HepG2 (cell line): Measurements from ENCODE around the gene SASH1. TPM values are rescaled to one million over a fixed set of nuclear protein-coding genes. Genes with fewer than 3 reads are reported as not detected.

Experiments
- ARID2 ChIP-seq: sonication (generic); formaldehyde crosslinking; IDR thresholded peaks from 2 replicates; pipeline ENCODE4 v1.8.1; 2022; ENCODE audit warnings: mild to moderate bottlenecking, missing genetic modification reagents, borderline replicate concordance
- ATF5 ChIP-seq: sonication (generic); formaldehyde crosslinking; IDR thresholded peaks from 2 replicates; pipeline ENCODE4 v1.4.0; 2020; ENCODE audit warnings: mild to moderate bottlenecking, low read depth, missing genetic modification reagents
- CBX5 ChIP-seq: sonication (generic); formaldehyde crosslinking; IDR thresholded peaks from 2 replicates; pipeline ENCODE4 v1.4.0; 2020; ENCODE audit warnings: missing genetic modification reagents, borderline replicate concordance
- CREB1 ChIP-seq, 2 experiments: fragments of 450-650 bp in 1 of 2; IDR thresholded peaks; 2 replicates each; pipeline ENCODE4 v1.6.1; 2016 to 2017; ENCODE audit warnings: control low read depth in 1 of 2, mild to moderate bottlenecking in 1 of 2, missing compliant biosample characterization in 1 of 2, missing genetic modification characterization in 1 of 2
- FOXA3 ChIP-seq: IDR thresholded peaks from 2 replicates; pipeline ENCODE4 v1.6.1; 2016; ENCODE audit warnings: missing genetic modification reagents, missing compliant biosample characterization
- GATA4 ChIP-seq: sonication (generic); IDR thresholded peaks from 2 replicates; pipeline ENCODE4 v1.6.1; 2016; ENCODE audit warnings: antibody characterized with exemption, low read depth, borderline replicate concordance
- HMG20A ChIP-seq: IDR thresholded peaks from 2 replicates; pipeline ENCODE4 v1.6.1; 2016; ENCODE audit warnings: borderline replicate concordance
- KLF16 ChIP-seq, 2 experiments: sonication (generic) in 1 of 2; formaldehyde crosslinking in 1 of 2; IDR thresholded peaks; 2 replicates each; pipeline versions ENCODE4 v1.6.1 to v1.8.0; 2016 to 2023; ENCODE audit warnings: missing genetic modification reagents in 2 of 2, missing compliant biosample characterization in 1 of 2
- KLF6 ChIP-seq: IDR thresholded peaks from 2 replicates; pipeline ENCODE4 v1.8.0; 2016; ENCODE audit warnings: missing biosample characterization, missing genetic modification reagents
- MATR3 ChIP-seq: sonication (generic); formaldehyde crosslinking; IDR thresholded peaks from 2 replicates; pipeline ENCODE4 v1.4.0; 2020; ENCODE audit warnings: missing genetic modification reagents
- MIER3 ChIP-seq: IDR thresholded peaks from 2 replicates; pipeline ENCODE4 v1.6.1; 2016; ENCODE audit warnings: missing compliant biosample characterization, borderline replicate concordance
- MYPOP ChIP-seq: sonication (generic); formaldehyde crosslinking; IDR thresholded peaks from 2 replicates; pipeline ENCODE4 v1.8.1; 2023; ENCODE audit warnings: mild to moderate bottlenecking, moderate library complexity, missing genetic modification reagents
- PAWR ChIP-seq: sonication (generic); formaldehyde crosslinking; IDR thresholded peaks from 2 replicates; pipeline ENCODE4 v1.4.0; 2020; ENCODE audit warnings: missing genetic modification reagents, mild to moderate bottlenecking, borderline replicate concordance
- POGZ ChIP-seq: sonication (generic); formaldehyde crosslinking; IDR thresholded peaks from 2 replicates; pipeline ENCODE4 v1.4.0; 2020; ENCODE audit warnings: mild to moderate bottlenecking, missing genetic modification reagents
- SNAPC5 ChIP-seq: sonication (generic); formaldehyde crosslinking; IDR thresholded peaks from 2 replicates; pipeline ENCODE4 v1.8.1; 2023; ENCODE audit warnings: mild to moderate bottlenecking, missing genetic modification reagents, borderline replicate concordance
- SOX6 ChIP-seq, 2 experiments: fragments of 450-650 bp in 1 of 2; sonication (generic) in 1 of 2; formaldehyde crosslinking in 1 of 2; IDR thresholded peaks; 2 replicates each; pipeline versions ENCODE4 v1.4.0 to v1.6.1; 2017 to 2020; ENCODE audit warnings: antibody characterized with exemption in 1 of 2, mild to moderate bottlenecking in 1 of 2, missing genetic modification reagents in 1 of 2
- SP5 ChIP-seq: IDR thresholded peaks from 2 replicates; pipeline ENCODE4 v1.6.1; 2016; ENCODE audit warnings: low read depth, borderline replicate concordance
- XRCC5 ChIP-seq: fragments of 200-400 bp; formaldehyde crosslinking; optimal IDR thresholded peaks from 2 replicates; pipeline ENCODE3; 2017; ENCODE audit warnings: mild to moderate bottlenecking, low read length
- ZNF10 ChIP-seq: sonication (generic); formaldehyde crosslinking; IDR thresholded peaks from 2 replicates; pipeline ENCODE4 v1.4.0; 2020; ENCODE audit warnings: mild to moderate bottlenecking, low read depth, missing genetic modification reagents, borderline replicate concordance
- ZNF20 ChIP-seq: sonication (generic); formaldehyde crosslinking; IDR thresholded peaks from 2 replicates; pipeline ENCODE4 v1.4.0; 2020; ENCODE audit warnings: mild to moderate bottlenecking, moderate library complexity, missing genetic modification reagents
- ZNF329 ChIP-seq: sonication (generic); formaldehyde crosslinking; IDR thresholded peaks from 2 replicates; pipeline ENCODE4 v1.9.0; 2021; ENCODE audit warnings: low read depth, mild to moderate bottlenecking, missing genetic modification reagents
- ZNF503 ChIP-seq: sonication (generic); formaldehyde crosslinking; IDR thresholded peaks from 2 replicates; pipeline ENCODE4 v1.4.0; 2020; ENCODE audit warnings: missing genetic modification reagents
- ZNF510 ChIP-seq: sonication (generic); formaldehyde crosslinking; IDR thresholded peaks from 2 replicates; pipeline ENCODE4 v1.4.0; 2020; ENCODE audit warnings: low read depth, mild to moderate bottlenecking, missing genetic modification reagents
- ZNF670 ChIP-seq: sonication (generic); formaldehyde crosslinking; IDR thresholded peaks from 2 replicates; pipeline ENCODE4 v1.8.0; 2022; ENCODE audit warnings: mild to moderate bottlenecking, missing genetic modification reagents, borderline replicate concordance
- ZNF709 ChIP-seq: sonication (generic); formaldehyde crosslinking; IDR thresholded peaks from 2 replicates; pipeline ENCODE4 v1.5.0; 2020; ENCODE audit warnings: mild to moderate bottlenecking, missing genetic modification reagents
- ZNF737 ChIP-seq: sonication (generic); formaldehyde crosslinking; IDR thresholded peaks from 2 replicates; pipeline ENCODE4 v1.5.0; 2020; ENCODE audit warnings: missing genetic modification reagents, mild to moderate bottlenecking, borderline replicate concordance
- ZNF746 ChIP-seq: sonication (generic); formaldehyde crosslinking; IDR thresholded peaks from 2 replicates; pipeline ENCODE4 v1.8.0; 2022; ENCODE audit warnings: mild to moderate bottlenecking, missing genetic modification reagents
- polyA plus RNA-seq, 8 experiments: library from polyadenylated mRNA; depleted of rRNA in 3 of 8; stranded (reverse) in 7 of 8; unstranded in 1 of 8; fragments of >200 nt; fragmentation: Illumina TruSeq in 4 of 8; extraction: Trizol in 4 of 8; gene quantifications; 2 replicates each; pipeline versions ENCODE4 v1.2.1 to v1.2.3, GENCODE V29; 2011 to 2016; ENCODE audit warnings: low read depth in 4 of 8, missing spikeins in 1 of 8, mixed read lengths in 1 of 8; ENCODE audit not compliant: insufficient read depth in 1 of 8
- total RNA-seq, 5 experiments: library from RNA; depleted of rRNA; stranded (reverse); fragments of >200 nt; fragmentation: Illumina TruSeq; extraction: Trizol; gene quantifications; 2 replicates each; pipeline ENCODE4 v1.2.3, GENCODE V29; 2016; ENCODE audit warnings: low read depth in 1 of 5
- TF ChIP-seq, protein P1 (sequence below): sonication (generic); formaldehyde crosslinking; IDR thresholded peaks from 2 replicates; pipeline ENCODE4 v1.8.1; 2023; ENCODE audit warnings: missing genetic modification reagents, inconsistent platforms, borderline replicate concordance

SASH1 gene
- total and polyA plus RNA-seq, 2 of the 13 experiments (the other 11 are each of a cell fraction or from before 2014, with no cell fraction given), result 7.5 to 8.2 TPM

DNA sequence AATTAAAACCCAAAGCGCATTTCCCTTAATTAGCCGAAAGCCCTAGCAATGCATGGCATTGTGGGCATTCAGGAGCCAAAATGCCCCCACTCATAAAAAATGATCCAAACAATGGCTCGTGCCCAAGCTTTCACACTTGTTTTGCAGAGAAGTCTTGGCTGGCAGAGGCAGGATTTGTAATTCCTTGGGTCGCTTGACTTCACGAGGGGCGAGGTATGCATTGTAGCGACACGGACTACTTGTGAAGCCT is 613 bp upstream of the SASH1 start (continued):
- TF ChIP-seq GATA4 (no peak), ZNF670 (CRISPR knock-in tag) (peak; percentile 31; the same call in 1 of the 2 replicates), CREB1 (IDR thresholded peaks at IDR 0.05) (no peak), CREB1 (CRISPR knock-in tag; IDR thresholded peaks at IDR 0.05) (no peak), POGZ (CRISPR knock-in tag) (no peak), SOX6 (IDR thresholded peaks at IDR 0.05) (no peak), SOX6 (CRISPR knock-in tag; IDR thresholded peaks at IDR 0.05) (no peak), MATR3 (no peak), ZNF510 (no peak), ZNF709 (CRISPR knock-in tag) (no peak), KLF16 (CRISPR knock-in tag; IDR thresholded peaks at IDR 0.05) (no peak), ZNF737 (CRISPR knock-in tag) (no peak), HMG20A (CRISPR knock-in tag) (peak; percentile 34; the same call in 1 of the 2 replicates), ZNF746 (CRISPR knock-in tag) (no peak), KLF6 (CRISPR knock-in tag) (no peak), FOXA3 (no peak), XRCC5 (no peak), ZNF503 (CRISPR knock-in tag) (no peak), MYPOP (CRISPR knock-in tag) (0 out of 2 replicates have a peak, but pooled peaks have one; percentile 89), CBX5 (CRISPR knock-in tag) (no peak), SP5 (CRISPR knock-in tag) (0 out of 2 replicates have a peak, but pooled peaks have one; percentile 8), ARID2 (CRISPR knock-in tag) (no peak), ZNF329 (CRISPR knock-in tag) (no peak), ZNF20 (CRISPR knock-in tag) (no peak), MIER3 (CRISPR knock-in tag) (no peak), ZNF10 (CRISPR knock-in tag) (no peak), PAWR (CRISPR knock-in tag) (no peak), SNAPC5 (no peak), ATF5 (no peak)
- TF ChIP-seq, protein P1, sequence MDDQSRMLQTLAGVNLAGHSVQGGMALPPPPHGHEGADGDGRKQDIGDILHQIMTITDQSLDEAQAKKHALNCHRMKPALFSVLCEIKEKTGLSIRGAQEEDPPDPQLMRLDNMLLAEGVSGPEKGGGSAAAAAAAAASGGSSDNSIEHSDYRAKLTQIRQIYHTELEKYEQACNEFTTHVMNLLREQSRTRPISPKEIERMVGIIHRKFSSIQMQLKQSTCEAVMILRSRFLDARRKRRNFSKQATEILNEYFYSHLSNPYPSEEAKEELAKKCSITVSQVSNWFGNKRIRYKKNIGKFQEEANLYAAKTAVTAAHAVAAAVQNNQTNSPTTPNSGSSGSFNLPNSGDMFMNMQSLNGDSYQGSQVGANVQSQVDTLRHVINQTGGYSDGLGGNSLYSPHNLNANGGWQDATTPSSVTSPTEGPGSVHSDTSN, result no peak
